ENCODE measurements around the gene PTTG1IP. TPM values are rescaled to one million over a fixed set of nuclear protein-coding genes. Genes with fewer than 3 reads are reported as not detected.

Gene PTTG1IP
- total and polyA plus RNA-seq, 2 of the 13 experiments (the other 11 are each of a cell fraction or from before 2014, with no cell fraction given), result 161 to 700 TPM

GRCh38 chr21:44867999-44868700 lies 5.3 kb downstream of the PTTG1IP start:
- FAIRE-seq, result no peak
- H3K4me3 ChIP-seq (replicated peaks in 1 of 3; ENCODE audit: insufficient read depth in 1 of 3, low read depth in 2 of 3, low read length in 3 of 3), result peak overlapping the region in 1 of 3 experiments; percentile 94; a peak in 4 of 6 replicates
- H4K20me1 ChIP-seq (ENCODE audit: insufficient read depth, low read length), result peaks cover 94% of the 10 kb centered on the region
- intact Hi-C loops (cut with micrococcal nuclease; ENCODE audit: unreplicated experiment) (no loop called here), in situ Hi-C loops (cut with HindIII; ENCODE audit: extremely low pct_ligation_motif_present, low pct_unique_long_range_greater_than_20kb) (no loop called here)
- H2AFZ ChIP-seq (ENCODE audit: low read length), result no peak overlapping the region
- H3K36me3 ChIP-seq (replicated peaks in 1 of 2; ENCODE audit: control insufficient read depth in 1 of 2, insufficient read depth in 2 of 2, low read length in 2 of 2), result peaks cover 30 to 54% of the 10 kb centered on the region in 2 experiments
- DNase-seq (ENCODE audit: low spot score), result no peak
- peaks cover 98% of the 10 kb centered on the region for H3K79me2 ChIP-seq (ENCODE audit: insufficient read depth, low read length)
- CTCF ChIA-PET (ENCODE audit: low intra/inter-chr PET ratio, low total read pairs), result no interaction called here
- POLR2A ChIA-PET, result interaction anchor here (1.4 kb wide), 1 partner anchor 46 kb away, joined by 4 read pairs; no protein-coding TSS in a partner anchor
- peak overlapping the region; percentile 72 for H3K27ac ChIP-seq (ENCODE audit: extremely low read length, insufficient read depth, low read length)
- no peak for ATAC-seq
- peak overlapping the region; percentile 4; the same call in 1 of the 2 replicates for H3K9ac ChIP-seq (ENCODE audit: insufficient read depth, low read depth, low read length)
- no TSS peak for BruUV-seq (replicated peaks)
- 84% methylated on average over 12 of the region's 12 CpGs for WGBS (ENCODE audit: low lambda C conversion rate)
- no peaks in the 10 kb centered on the region; a peak in 1 of 5 replicates for H3K27me3 ChIP-seq (ENCODE audit: control insufficient read depth in 1 of 2, insufficient read depth in 2 of 2, low read length in 2 of 2)
- peak overlapping the region; percentile 95 for H3K4me2 ChIP-seq (ENCODE audit: low read depth, low read length)
- 0 out of 2 replicates have a peak, but pooled peaks have one; percentile 17 for TF ChIP-seq HIVEP1 (CRISPR knock-in tag; IDR thresholded peaks at IDR 0.05)
- TF ChIP-seq ZNF124 (CRISPR knock-in tag; IDR thresholded peaks at IDR 0.05), result no peak
- TF ChIP-seq NFATC3 (CRISPR knock-in tag; IDR thresholded peaks at IDR 0.05), result no peak
- no peak for TF ChIP-seq ZBTB46 (CRISPR knock-in tag; IDR thresholded peaks at IDR 0.05; ENCODE audit: borderline replicate concordance)
- no peak for TF ChIP-seq MZF1 (CRISPR knock-in tag; IDR thresholded peaks at IDR 0.05; ENCODE audit: borderline replicate concordance)
- TF ChIP-seq ZNF782 (CRISPR knock-in tag; IDR thresholded peaks at IDR 0.05; ENCODE audit: borderline replicate concordance), result no peak
- no peak for TF ChIP-seq HMGXB4 (CRISPR knock-in tag; IDR thresholded peaks at IDR 0.05; ENCODE audit: borderline replicate concordance in 1 of 2, low read depth in 1 of 2)
- no peak for TF ChIP-seq ZNF709 (CRISPR knock-in tag; IDR thresholded peaks at IDR 0.05)
- no peak for TF ChIP-seq ZNF441 (CRISPR knock-in tag; IDR thresholded peaks at IDR 0.05; ENCODE audit: borderline replicate concordance)
- H3K4me1 ChIP-seq (ENCODE audit: insufficient read depth, low read length), result peaks cover 76% of the 10 kb centered on the region
- no peaks in the 10 kb centered on the region for H3K9me3 ChIP-seq (ENCODE audit: low read length)

Measured in HepG2 (cell line).